RWPE2 (cell line): ENCODE data around the gene CXCR3.

Experiments used
- ATAC-seq: fragments of 200-7000 bp; cut with Tn5 transposase; 3 replicates; pipeline ENCODE4 v1.9.1; 2021; ENCODE audit warnings: low read depth
- DNase-seq: peaks from one replicate; pipeline ENCODE4 v3.0.0-alpha.2; 2020; ENCODE audit warnings: low spot score
- H3K27ac ChIP-seq: fragments of 450-650 bp; 2 replicates; pipeline ENCODE4 v1.5.1; 2017; ENCODE audit warnings: mild to moderate bottlenecking; ENCODE audit not compliant: poor library complexity, severe bottlenecking
- H3K27me3 ChIP-seq: fragments of 250-450 bp; sonication (Bioruptor Pico); 2 replicates; pipeline ENCODE4 v1.5.1; 2021; ENCODE audit warnings: mild to moderate bottlenecking, moderate library complexity; ENCODE audit not compliant: insufficient read depth, poor library complexity, severe bottlenecking
- H3K36me3 ChIP-seq: fragments of 250-450 bp; sonication (Bioruptor Pico); 2 replicates; pipeline ENCODE4 v1.5.1; 2020; ENCODE audit warnings: low read depth, mild to moderate bottlenecking, moderate library complexity
- H3K4me1 ChIP-seq: fragments of 250-450 bp; sonication (Bioruptor Pico); 2 replicates; pipeline ENCODE4 v1.5.1; 2021; ENCODE audit warnings: mild to moderate bottlenecking, moderate library complexity; ENCODE audit not compliant: insufficient read depth, poor library complexity, severe bottlenecking
- H3K4me3 ChIP-seq: fragments of 250-450 bp; sonication (Bioruptor Pico); 2 replicates; pipeline ENCODE4 v1.5.1; 2021; ENCODE audit warnings: mild to moderate bottlenecking, moderate library complexity; ENCODE audit not compliant: severe bottlenecking
- H3K9me3 ChIP-seq: fragments of 250-450 bp; sonication (Bioruptor Pico); 2 replicates; pipeline ENCODE4 v1.5.1; 2021; ENCODE audit warnings: mild to moderate bottlenecking, moderate library complexity; ENCODE audit not compliant: severe bottlenecking
- CTCF ChIP-seq: fragments of 450-650 bp; IDR thresholded peaks from one replicate; pipeline ENCODE4 v1.5.1; 2017; ENCODE audit warnings: mild to moderate bottlenecking, moderate library complexity; ENCODE audit not compliant: poor library complexity, severe bottlenecking

Gene CXCR3

GRCh38 chrX:71618303-71618721, at the start of gene CXCR3:
TSS of gene CXCR3 (minus strand) at chrX:71618511. CDS start at chrX:71618449, 62 bp downstream.
- DNase-seq = no peak
- Histone ChIP-seq H3K4me1 (no peaks in the 10 kb centered on the region), H3K27ac (no peak within 1 kb of the TSS), H3K4me3 (no peak within 1 kb of the TSS), H3K36me3 (no peaks in the 10 kb centered on the region), H3K27me3 (no peaks in the 10 kb centered on the region), H3K9me3 (no peaks in the 10 kb centered on the region)
- no peak for TF ChIP-seq CTCF
- no peak for ATAC-seq

- no peak for TF ChIP-seq CTCF
- no peak within 1 kb of the TSS for H3K27ac ChIP-seq
- H3K4me3 ChIP-seq = no peak within 1 kb of the TSS
- no peaks in the 10 kb centered on the region for H3K27me3 ChIP-seq
- no peaks in the 10 kb centered on the region for H3K4me1 ChIP-seq
- ATAC-seq = no peak
- H3K36me3 ChIP-seq = no peaks in the 10 kb centered on the region
- DNase-seq = no peak
- no peaks in the 10 kb centered on the region for H3K9me3 ChIP-seq
These were observed 49.3 kb upstream of the CXCR3 start, which contains the start of gene LOC101059915 for GRCh38 chrX:71667328-71668247. TSS of gene LOC101059915 (plus strand) at chrX:71667546.

GRCh38 chrX:71666240-71667223, 48.2 kb upstream of the CXCR3 start:
- H3K36me3 ChIP-seq = no peaks in the 10 kb centered on the region
- no peak overlapping the region for H3K4me3 ChIP-seq
- no peak overlapping the region for H3K27ac ChIP-seq
- H3K4me1 ChIP-seq = no peaks in the 10 kb centered on the region
- ATAC-seq = no peak
- H3K9me3 ChIP-seq = no peaks in the 10 kb centered on the region
- no peak for TF ChIP-seq CTCF
- H3K27me3 ChIP-seq = no peaks in the 10 kb centered on the region
- no peak for DNase-seq

GRCh38 chrX:71665747-71666146, 47.4 kb upstream of the CXCR3 start:
- Histone ChIP-seq H3K4me3 (no peak overlapping the region), H3K4me1 (no peaks in the 10 kb centered on the region), H3K27me3 (no peaks in the 10 kb centered on the region), H3K36me3 (no peaks in the 10 kb centered on the region), H3K9me3 (no peaks in the 10 kb centered on the region), H3K27ac (no peak overlapping the region)
- no peak for DNase-seq
- no peak for TF ChIP-seq CTCF
- ATAC-seq = no peak
